ENCODE results near the gene CNBP. TPM values are rescaled to one million over a fixed set of nuclear protein-coding genes. Genes with fewer than 3 reads are reported as not detected.

Gene CNBP
- total RNA-seq, 1 experiment from 2014 or later = 331 TPM

- DNase-seq = no peak
- Mint-ChIP-seq H3K27ac (ENCODE audit: unreplicated experiment) (no peak overlapping the region), H3K27me3 (ENCODE audit: unreplicated experiment) (no peaks in the 10 kb centered on the region), H3K9me3 (ENCODE audit: low read depth, unreplicated experiment) (no peaks in the 10 kb centered on the region), H3K36me3 (ENCODE audit: insufficient read depth, unreplicated experiment) (peaks cover 32% of the 10 kb centered on the region), H3K4me1 (ENCODE audit: low read depth, unreplicated experiment) (peaks cover 55% of the 10 kb centered on the region), H3K4me3 (ENCODE audit: low read depth, unreplicated experiment) (peak overlapping the region; percentile 69)
- BruUV-seq (replicated peaks) = no TSS peak
- intact Hi-C loops (cut with micrococcal nuclease; ENCODE audit: unreplicated experiment) = no loop called here
- CTCF ChIA-PET = interaction anchor here (0.5 to 3.3 kb wide), 6 partner anchors 18 to 644 kb away, joined by 4 to 19 read pairs (median 8); no protein-coding TSS in a partner anchor
- TF ChIP-seq CTCF (IDR thresholded peaks at IDR 0.05; ENCODE audit: unreplicated experiment) = no peak
Observed at GRCh38 chr3:129118745-129119144, 65.0 kb downstream of the CNBP start.

Other genes with a start within 250 kb of the CNBP start
- gene CFAP92, start 189.8 kb downstream of the CNBP start, total RNA-seq (2022) = 0.92 and 1.3 TPM in 2 replicates
- 0.15 TPM in 1 of 2 replicates, not detected in the other for gene EFCC1, start 182.6 kb downstream of the CNBP start, total RNA-seq (2022)
- gene GP9, start 123.1 kb downstream of the CNBP start, total RNA-seq (2022) = not detected in 2 replicates
- gene RAB43, start 62.1 kb downstream of the CNBP start, total RNA-seq (2022) = 21.2 and 27.4 TPM in 2 replicates
- gene ISY1, start 22.8 kb downstream of the CNBP start, total RNA-seq (2022) = 63.8 and 77.0 TPM in 2 replicates
- gene COPG1, start 65.7 kb upstream of the CNBP start, total RNA-seq (2022) = 295 and 302 TPM in 2 replicates
- gene HMCES, start 95.0 kb upstream of the CNBP start, total RNA-seq (2022) = 67.1 and 83.6 TPM in 2 replicates
- gene EFCAB12, start 244.7 kb upstream of the CNBP start, total RNA-seq (2022) = 0.42 and 0.54 TPM in 2 replicates